Activated T-helper 1 cell treated with anti-CD3 and anti-CD28 coated beads, Interleukin-12 subunit alpha, Interleukin-12 subunit beta, Interleukin-2, Interleukin-4 antibody, amounts not matched to agents 30 ng/mL and 10 ng/mL and 1 ng/mL, durations not matched to agents 14 hours and 24 hours and 36 hours (primary cell): ENCODE results near the gene OR52N2. TPM values are rescaled to one million over a fixed set of nuclear protein-coding genes. Genes with fewer than 3 reads are reported as not detected.

Experiments used
- DNase-seq: peaks from one replicate; pipeline ENCODE4 v3.0.0; 2021; ENCODE audit warnings: low spot score
- H3K27ac Mint-ChIP-seq: one replicate; pipeline ENCODE4 v1.8.0; 2021; ENCODE audit warnings: mild to moderate bottlenecking, mixed read lengths
- H3K27me3 Mint-ChIP-seq: one replicate; pipeline ENCODE4 v1.8.0; 2022; ENCODE audit warnings: mild to moderate bottlenecking, moderate library complexity, mixed read lengths; ENCODE audit not compliant: insufficient read depth
- H3K36me3 Mint-ChIP-seq: one replicate; pipeline ENCODE4 v1.8.0; 2021; ENCODE audit warnings: low read depth, mixed read lengths
- H3K4me1 Mint-ChIP-seq: one replicate; pipeline ENCODE4 v1.8.0; 2021; ENCODE audit warnings: low read depth, mixed read lengths
- H3K4me3 Mint-ChIP-seq: one replicate; pipeline ENCODE4 v1.8.0; 2021; ENCODE audit warnings: mild to moderate bottlenecking, moderate library complexity, mixed read lengths
- H3K9me3 Mint-ChIP-seq: one replicate; pipeline ENCODE4 v1.8.0; 2021; ENCODE audit warnings: mixed read lengths
- intact Hi-C: fragments of 100-400 bp; cut with micrococcal nuclease; formaldehyde crosslinking; loops from one replicate; pipeline ENCODE4 v1.15.1; 2024
- total RNA-seq: library from RNA; stranded (reverse); gene quantifications from 2 replicates; pipeline ENCODE4 v1.2.3, GENCODE V29; 2022

OR52N2 gene
- total RNA-seq, 1 donor from 2014 or later: not detected

DNA sequence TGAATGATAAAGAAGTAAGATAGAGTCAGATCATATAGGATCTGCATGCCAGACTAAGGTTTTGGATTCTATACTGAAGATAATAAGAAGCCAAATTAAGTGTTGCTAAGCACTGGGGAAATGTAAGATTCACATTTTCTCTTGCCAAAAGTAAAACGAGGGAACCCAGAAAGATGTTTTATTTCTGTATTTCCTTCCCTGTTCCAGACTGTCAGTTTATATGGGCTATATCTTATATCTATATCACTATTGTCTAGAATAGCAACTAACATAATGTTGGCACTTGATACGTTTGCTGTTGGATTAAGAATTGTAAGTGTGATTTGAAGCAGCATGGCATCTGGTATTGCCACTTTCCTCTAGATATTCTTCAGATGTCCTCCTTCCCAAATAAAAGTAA lies 24.7 kb downstream of the OR52N2 start:
- no peak for DNase-seq
- Mint-ChIP-seq H3K36me3 (no peaks in the 10 kb centered on the region), H3K4me1 (no peaks in the 10 kb centered on the region), H3K27ac (no peak overlapping the region), H3K9me3 (no peaks in the 10 kb centered on the region), H3K27me3 (peaks cover 4% of the 10 kb centered on the region), H3K4me3 (no peak overlapping the region)
- intact Hi-C loops: no loop called here

DNA sequence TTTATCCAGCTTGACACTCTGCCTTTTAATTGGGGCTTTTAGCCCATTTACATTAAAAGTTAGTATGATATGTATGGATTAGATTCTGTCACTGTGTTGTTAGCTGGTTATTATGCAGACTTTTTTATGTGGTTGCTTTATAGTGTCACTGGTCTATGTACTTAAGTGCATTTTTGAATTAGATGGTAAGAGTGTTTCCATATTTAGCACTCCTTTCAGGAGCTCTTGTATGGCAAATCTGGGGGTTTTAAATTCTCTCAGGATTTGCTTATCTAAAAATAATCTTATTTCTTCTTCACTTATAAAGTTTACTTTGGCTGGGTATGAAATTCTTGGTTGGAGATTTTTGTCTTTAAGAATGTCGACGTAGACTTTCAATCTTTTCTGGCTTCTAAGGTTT lies 29.0 kb downstream of the OR52N2 start:
- DNase-seq: no peak
- intact Hi-C loops: no loop called here
- H3K27ac Mint-ChIP-seq: no peak overlapping the region
- no peaks in the 10 kb centered on the region for H3K9me3 Mint-ChIP-seq
- H3K4me3 Mint-ChIP-seq: no peak overlapping the region
- peaks cover 3% of the 10 kb centered on the region for H3K27me3 Mint-ChIP-seq
- H3K4me1 Mint-ChIP-seq: no peaks in the 10 kb centered on the region
- no peaks in the 10 kb centered on the region for H3K36me3 Mint-ChIP-seq

GRCh38 chr11:5841797-5842196 lies 33.1 kb downstream of the OR52N2 start, which contains the start of gene OR52E6:
OR52E6 (minus strand) TSS chr11:5841897; CDS start chr11:5841897, 0 bp downstream.
- no peak within 1 kb of the TSS for H3K27ac Mint-ChIP-seq
- H3K27me3 Mint-ChIP-seq: peaks cover 3% of the 10 kb centered on the region
- H3K36me3 Mint-ChIP-seq: no peaks in the 10 kb centered on the region
- no peak within 1 kb of the TSS for H3K4me3 Mint-ChIP-seq
- DNase-seq: no peak
- no peaks in the 10 kb centered on the region for H3K4me1 Mint-ChIP-seq
- H3K9me3 Mint-ChIP-seq: no peaks in the 10 kb centered on the region
- intact Hi-C loops: no loop called here

- no peak for DNase-seq
- H3K4me3 Mint-ChIP-seq: no peak overlapping the region
- peaks cover under 1% of the 10 kb centered on the region for H3K27me3 Mint-ChIP-seq
- no peaks in the 10 kb centered on the region for H3K9me3 Mint-ChIP-seq
- no peaks in the 10 kb centered on the region for H3K36me3 Mint-ChIP-seq
- no peak overlapping the region for H3K27ac Mint-ChIP-seq
- intact Hi-C loops: no loop called here
- H3K4me1 Mint-ChIP-seq: no peaks in the 10 kb centered on the region
Measured at GRCh38 chr11:5846701-5847100, 38.0 kb downstream of the OR52N2 start.

DNA sequence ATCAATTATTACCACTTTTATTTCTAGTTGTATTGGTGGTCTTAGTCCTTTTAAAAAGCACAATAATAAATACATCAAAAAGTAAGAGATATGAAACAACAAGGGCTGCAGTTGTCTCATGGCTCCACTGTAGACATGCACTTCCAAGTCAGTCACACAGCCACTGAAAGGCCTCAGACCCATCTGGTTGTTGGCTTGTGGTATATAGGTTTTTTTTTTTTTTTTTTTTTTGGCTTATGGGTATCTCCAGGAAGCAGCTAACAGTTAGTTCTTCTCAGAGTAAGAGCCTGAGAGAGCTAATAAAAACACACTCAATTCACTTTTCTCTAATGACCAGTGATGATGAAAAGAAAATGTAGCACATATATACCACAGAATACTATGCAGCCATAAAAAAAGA lies 39.0 kb downstream of the OR52N2 start:
- no peak overlapping the region for H3K27ac Mint-ChIP-seq
- H3K36me3 Mint-ChIP-seq: no peaks in the 10 kb centered on the region
- no peaks in the 10 kb centered on the region for H3K4me1 Mint-ChIP-seq
- no peak overlapping the region for H3K4me3 Mint-ChIP-seq
- H3K27me3 Mint-ChIP-seq: peaks cover 1% of the 10 kb centered on the region
- H3K9me3 Mint-ChIP-seq: no peaks in the 10 kb centered on the region
- no peak for DNase-seq
- intact Hi-C loops: no loop called here

- intact Hi-C loops: no loop called here
- Mint-ChIP-seq H3K27ac (no peak overlapping the region), H3K27me3 (peaks cover 1% of the 10 kb centered on the region), H3K4me3 (no peak overlapping the region), H3K36me3 (no peaks in the 10 kb centered on the region), H3K9me3 (no peaks in the 10 kb centered on the region), H3K4me1 (no peaks in the 10 kb centered on the region)
- DNase-seq: no peak
Measured at GRCh38 chr11:5851002-5851401, 42.3 kb downstream of the OR52N2 start.

GRCh38 chr11:5857590-5857989 lies 48.9 kb downstream of the OR52N2 start, which contains the start of gene OR52E8:
OR52E8 (minus strand) TSS chr11:5857690; CDS start chr11:5857690, 0 bp downstream.
- intact Hi-C loops: no loop called here
- Mint-ChIP-seq H3K9me3 (no peaks in the 10 kb centered on the region), H3K27ac (no peak within 1 kb of the TSS), H3K4me3 (no peak within 1 kb of the TSS), H3K4me1 (no peaks in the 10 kb centered on the region), H3K27me3 (peaks cover 7% of the 10 kb centered on the region), H3K36me3 (no peaks in the 10 kb centered on the region)
- no peak for DNase-seq

- Mint-ChIP-seq H3K9me3 (no peaks in the 10 kb centered on the region), H3K36me3 (no peaks in the 10 kb centered on the region), H3K4me1 (no peaks in the 10 kb centered on the region), H3K27me3 (peaks cover 6% of the 10 kb centered on the region), H3K27ac (no peak overlapping the region), H3K4me3 (no peak overlapping the region)
- intact Hi-C loops: no loop called here
- no peak for DNase-seq
Measured at GRCh38 chr11:5865826-5866225, 57.1 kb downstream of the OR52N2 start.

Other genes starting within 250 kb of the OR52N2 start
- not detected in 2 replicates for gene OR52B6, start 228.0 kb upstream of the OR52N2 start, total RNA-seq
- 0.34 and 0.54 TPM in 2 replicates for gene TRIM6, start 212.3 kb upstream of the OR52N2 start, total RNA-seq
- gene TRIM34, start 183.9 kb upstream of the OR52N2 start, total RNA-seq: 4.6 and 5.4 TPM in 2 replicates
- gene TRIM5, start 123.8 kb upstream of the OR52N2 start, total RNA-seq: 7.9 and 8.6 TPM in 2 replicates
- gene TRIM22, start 119.1 kb upstream of the OR52N2 start, total RNA-seq: 125 and 127 TPM in 2 replicates
- not detected in 2 replicates for gene OR56B1, start 72.5 kb upstream of the OR52N2 start, total RNA-seq
- gene OR52N4, start 54.7 kb upstream of the OR52N2 start, total RNA-seq: 0.16 TPM in 1 of 2 replicates, not detected in the other
- not detected in 2 replicates for gene OR52N5, start 25.6 kb upstream of the OR52N2 start, total RNA-seq
- not detected in 2 replicates for gene OR52N1, start 17.7 kb upstream of the OR52N2 start, total RNA-seq
- not detected in 2 replicates for gene OR52E6, start 33.0 kb downstream of the OR52N2 start, total RNA-seq
- not detected in 2 replicates for gene OR52E8, start 48.8 kb downstream of the OR52N2 start, total RNA-seq
- gene OR52E4, start 71.7 kb downstream of the OR52N2 start, total RNA-seq: not detected in 2 replicates
- gene OR52E5, start 84.3 kb downstream of the OR52N2 start, total RNA-seq: not detected in 2 replicates
- not detected in 2 replicates for gene OR56A3, start 133.3 kb downstream of the OR52N2 start, total RNA-seq
- not detected in 2 replicates for gene OR56A5, start 159.6 kb downstream of the OR52N2 start, total RNA-seq
- gene OR52L1, start 178.1 kb downstream of the OR52N2 start, total RNA-seq: 0.20 TPM in 1 of 2 replicates, not detected in the other
- gene OR56A4, start 198.0 kb downstream of the OR52N2 start, total RNA-seq: not detected in 2 replicates
- not detected in 2 replicates for gene OR56A1, start 221.8 kb downstream of the OR52N2 start, total RNA-seq